Liver (tissue), 9 donors: ENCODE results near the gene DNAJC12. TPM values are rescaled to one million over a fixed set of nuclear protein-coding genes. Genes with fewer than 3 reads are reported as not detected.

Experiments
- DNase-seq: peaks from one replicate; pipeline ENCODE4 v3.0.0-alpha.2; 2017; ENCODE audit warnings: low spot score
- H3K27ac ChIP-seq, 2 donors: one replicate each; pipeline ENCODE4 v1.7.0; 2013; ENCODE audit warnings: inconsistent platforms in 2 of 2, low read length in 2 of 2, control low read depth in 1 of 2, low read depth in 1 of 2, mild to moderate bottlenecking in 1 of 2
- H3K27me3 ChIP-seq, 4 donors: one replicate each; pipeline versions ENCODE4 v1.6.1 to v1.7.0; 2013; ENCODE audit warnings: low read length in 3 of 4, inconsistent platforms in 1 of 4, mild to moderate bottlenecking in 1 of 4, moderate library complexity in 1 of 4; ENCODE audit not compliant: control insufficient read depth in 4 of 4, insufficient read depth in 4 of 4
- H3K36me3 ChIP-seq, 4 donors: one replicate each; pipeline versions ENCODE4 v1.6.1 to v1.7.0; 2013; ENCODE audit warnings: low read length in 3 of 4, mild to moderate bottlenecking in 3 of 4, low read depth in 1 of 4, moderate library complexity in 1 of 4; ENCODE audit not compliant: control insufficient read depth in 4 of 4, insufficient read depth in 3 of 4
- H3K4me1 ChIP-seq, 4 donors: one replicate each; pipeline versions ENCODE4 v1.6.1 to v1.7.0; 2013; ENCODE audit warnings: low read length in 3 of 4, mild to moderate bottlenecking in 3 of 4, moderate library complexity in 1 of 4; ENCODE audit not compliant: control insufficient read depth in 4 of 4, insufficient read depth in 4 of 4
- H3K4me3 ChIP-seq, 3 donors: one replicate each; pipeline versions ENCODE4 v1.6.1 to v1.7.0; 2013; ENCODE audit warnings: low read length in 3 of 3, control low read depth in 1 of 3, low read depth in 1 of 3, mild to moderate bottlenecking in 1 of 3
- H3K9ac ChIP-seq, 2 donors: one replicate each; pipeline ENCODE4 v1.7.0; 2013; ENCODE audit warnings: low read length in 2 of 2, mild to moderate bottlenecking in 2 of 2, moderate library complexity in 2 of 2, control low read depth in 1 of 2, low read depth in 1 of 2
- H3K9me3 ChIP-seq, 4 donors: one replicate each; pipeline versions ENCODE4 v1.6.1 to v1.7.0; 2013; ENCODE audit warnings: low read length in 3 of 4; ENCODE audit not compliant: control insufficient read depth in 4 of 4
- EGR1 ChIP-seq, 2 donors: IDR thresholded peaks; 2 replicates each; pipeline ENCODE4 v1.6.1; 2016 to 2018; ENCODE audit warnings: antibody characterized with exemption in 2 of 2, low read depth in 2 of 2
- FOXA1 ChIP-seq: IDR thresholded peaks from 2 replicates; pipeline ENCODE4 v1.6.1; 2016; ENCODE audit warnings: antibody characterized with exemption
- GABPA ChIP-seq, 2 donors: IDR thresholded peaks in 1 of 2; conservative IDR thresholded peaks in 1 of 2; 2 replicates each; pipeline ENCODE4 v1.6.1; 2016; ENCODE audit warnings: antibody characterized with exemption in 2 of 2, mild to moderate bottlenecking in 1 of 2, moderate library complexity in 1 of 2
- HNF4A ChIP-seq, 2 donors: conservative IDR thresholded peaks; 2 replicates each; pipeline ENCODE4 v1.6.1; 2016; ENCODE audit warnings: antibody characterized with exemption in 2 of 2, mild to moderate bottlenecking in 2 of 2
- HNF4G ChIP-seq: IDR thresholded peaks from 2 replicates; pipeline ENCODE4 v1.6.1; 2016; ENCODE audit warnings: antibody characterized with exemption
- JUND ChIP-seq, 2 donors: IDR thresholded peaks; 2 replicates each; pipeline ENCODE4 v1.6.1; 2016; ENCODE audit warnings: antibody characterized with exemption in 2 of 2
- MAX ChIP-seq: IDR thresholded peaks from 2 replicates; pipeline ENCODE4 v1.6.1; 2016; ENCODE audit warnings: antibody characterized with exemption
- NR2F2 ChIP-seq: IDR thresholded peaks from 2 replicates; pipeline ENCODE4 v1.6.1; 2016; ENCODE audit warnings: antibody characterized with exemption
- RXRA ChIP-seq, 2 donors: IDR thresholded peaks; 2 replicates each; pipeline ENCODE4 v1.6.1; 2017 to 2018; ENCODE audit warnings: antibody characterized with exemption in 2 of 2, mild to moderate bottlenecking in 1 of 2
- TAF1 ChIP-seq: conservative IDR thresholded peaks from 2 replicates; pipeline ENCODE4 v1.6.1; 2016; ENCODE audit warnings: antibody characterized with exemption, mild to moderate bottlenecking
- YY1 ChIP-seq: IDR thresholded peaks from 2 replicates; pipeline ENCODE4 v1.6.1; 2016; ENCODE audit warnings: antibody characterized with exemption, mild to moderate bottlenecking
- WGBS: extraction: QIAGEN DNeasy Blood & Tissue Kit; methylation state at CpG from one replicate; pipeline ENCODE4 v1.1.7; 2013; 5-methylcytosine and 5-hydroxymethylcytosine counted together
- polyA plus RNA-seq, 2 donors: library from polyadenylated mRNA; stranded (reverse) in 1 of 2; unstranded in 1 of 2; fragments of 200-250 nt in 1 of 2; fragments of >200 nt in 1 of 2; fragmentation: Nextera tagmentation in 1 of 2; extraction: Ambion mirVana in 1 of 2; gene quantifications; one replicate each; pipeline versions ENCODE4 v1.2.1 to v1.2.3, GENCODE V29; 2013 to 2015
- total RNA-seq, 2 donors: library from RNA; depleted of rRNA; stranded (reverse); fragments of >200 nt; gene quantifications; one replicate each; pipeline ENCODE4 v1.2.3, GENCODE V29; 2014
- TF ChIP-seq, protein P1 (sequence below): IDR thresholded peaks from 2 replicates; pipeline ENCODE4 v1.6.1; 2016; ENCODE audit warnings: antibody characterized with exemption
- donor health status: healthy.
- donor health status: healthy.
- donor health status: healthy.
- donor health status: healthy.
- donor health status: healthy.

The DNAJC12 gene
- total and polyA plus RNA-seq, 4 donors: 16.4 to 51.3 (median 32.8) TPM

GRCh38 chr10:67803588-67804394 lies 34.2 kb downstream of the DNAJC12 start (continued):
- TF ChIP-seq MAX: peak; percentile 73
- TF ChIP-seq, protein P1, sequence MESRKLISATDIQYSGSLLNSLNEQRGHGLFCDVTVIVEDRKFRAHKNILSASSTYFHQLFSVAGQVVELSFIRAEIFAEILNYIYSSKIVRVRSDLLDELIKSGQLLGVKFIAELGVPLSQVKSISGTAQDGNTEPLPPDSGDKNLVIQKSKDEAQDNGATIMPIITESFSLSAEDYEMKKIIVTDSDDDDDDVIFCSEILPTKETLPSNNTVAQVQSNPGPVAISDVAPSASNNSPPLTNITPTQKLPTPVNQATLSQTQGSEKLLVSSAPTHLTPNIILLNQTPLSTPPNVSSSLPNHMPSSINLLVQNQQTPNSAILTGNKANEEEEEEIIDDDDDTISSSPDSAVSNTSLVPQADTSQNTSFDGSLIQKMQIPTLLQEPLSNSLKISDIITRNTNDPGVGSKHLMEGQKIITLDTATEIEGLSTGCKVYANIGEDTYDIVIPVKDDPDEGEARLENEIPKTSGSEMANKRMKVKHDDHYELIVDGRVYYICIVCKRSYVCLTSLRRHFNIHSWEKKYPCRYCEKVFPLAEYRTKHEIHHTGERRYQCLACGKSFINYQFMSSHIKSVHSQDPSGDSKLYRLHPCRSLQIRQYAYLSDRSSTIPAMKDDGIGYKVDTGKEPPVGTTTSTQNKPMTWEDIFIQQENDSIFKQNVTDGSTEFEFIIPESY: peak; percentile 89

DNA sequence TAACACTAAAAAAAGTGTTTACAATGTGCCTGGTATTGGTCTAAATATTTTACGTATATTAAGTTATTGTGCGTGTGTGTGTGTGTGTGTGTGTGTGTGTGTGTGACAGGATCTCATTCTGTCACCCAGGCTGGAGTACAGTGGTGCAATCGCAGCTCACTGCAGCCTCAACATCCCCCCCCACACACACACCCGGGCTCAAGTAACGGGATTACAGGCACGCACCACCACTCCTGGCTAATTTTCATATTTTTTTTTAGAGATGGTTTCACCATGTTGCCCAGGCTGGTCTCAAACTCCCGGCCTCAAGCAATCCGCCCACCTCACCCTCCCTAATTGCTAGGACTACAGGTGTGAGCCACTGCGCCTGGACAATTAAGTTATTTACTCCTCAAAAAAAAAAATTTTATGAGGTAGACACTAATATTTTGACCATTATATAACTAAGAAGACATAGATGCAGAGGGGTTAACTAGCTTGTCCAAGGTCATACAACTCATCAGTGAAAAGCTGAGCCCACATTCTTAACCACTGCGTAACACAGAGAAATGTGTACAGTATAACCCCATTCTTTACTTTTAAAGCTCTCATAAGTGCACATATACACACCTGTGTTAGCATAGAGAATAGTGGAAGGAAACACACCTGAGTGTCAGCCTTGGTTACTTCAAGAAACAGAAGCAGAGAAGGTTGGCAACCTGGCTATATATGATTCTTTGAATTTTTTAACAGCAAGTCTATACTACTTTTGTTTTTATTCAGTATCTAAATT lies 35.0 kb downstream of the DNAJC12 start:
- peak overlapping the region; percentile 27 to 64 for H3K27ac ChIP-seq
- DNase-seq: no peak
- H3K9ac ChIP-seq: no peak overlapping the region
- H3K4me1 ChIP-seq: peaks cover 11 to 49% (median 31%) of the 10 kb centered on the region in 4 donors
- 40% methylated on average over 10 of the region's 10 CpGs for WGBS
- no peaks in the 10 kb centered on the region for H3K36me3 ChIP-seq
- no peaks in the 10 kb centered on the region for H3K9me3 ChIP-seq
- TF ChIP-seq HNF4A (conservative IDR thresholded peaks at IDR 0.05) (peak; percentile 11 to 12), MAX (no peak), FOXA1 (no peak), TAF1 (no peak), RXRA (IDR thresholded peaks at IDR 0.05) (no peak), JUND (IDR thresholded peaks at IDR 0.05) (no peak)
- TF ChIP-seq, protein P1: no peak
- no peaks in the 10 kb centered on the region for H3K27me3 ChIP-seq
- peak overlapping the region in 1 of 3 donors; percentile 32 for H3K4me3 ChIP-seq

DNA sequence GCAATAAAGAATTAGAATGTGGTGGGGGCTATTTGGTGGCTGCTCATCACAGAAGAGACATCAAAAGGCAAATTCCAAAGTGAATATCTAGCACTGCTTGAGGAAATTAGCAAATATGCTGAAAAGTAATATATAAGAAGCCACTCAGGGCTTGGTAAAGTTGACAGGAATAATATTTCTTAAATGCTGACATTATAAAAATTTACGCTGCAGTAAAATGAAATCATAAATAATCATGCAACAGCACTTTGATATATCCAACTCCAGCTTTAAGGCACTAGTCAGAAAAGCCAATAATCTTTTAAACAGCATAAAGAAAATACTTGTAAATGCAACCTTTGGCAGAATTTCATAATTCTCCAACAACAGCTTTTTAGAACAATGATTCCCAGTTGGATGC lies 36.9 kb downstream of the DNAJC12 start:
- no peaks in the 10 kb centered on the region for H3K36me3 ChIP-seq
- no peaks in the 10 kb centered on the region for H3K27me3 ChIP-seq
- DNase-seq: no peak
- peak overlapping the region; percentile 75 to 80 for H3K27ac ChIP-seq
- no peak overlapping the region for H3K4me3 ChIP-seq
- 95% methylated on average over 1 of the region's 1 CpG for WGBS
- H3K9me3 ChIP-seq: no peaks in the 10 kb centered on the region
- H3K4me1 ChIP-seq: peaks cover 9 to 49% (median 31%) of the 10 kb centered on the region in 4 donors
- TF ChIP-seq HNF4A (conservative IDR thresholded peaks at IDR 0.05): no peak
- TF ChIP-seq GABPA (IDR thresholded peaks at IDR 0.05 in 1 of 2, conservative IDR thresholded peaks at IDR 0.05 in 1 of 2): no peak
- TF ChIP-seq NR2F2: no peak
- no peak for TF ChIP-seq EGR1 (IDR thresholded peaks at IDR 0.05; ENCODE audit: low read depth in 2 of 2)
- TF ChIP-seq YY1: no peak
- TF ChIP-seq, protein P1: no peak
- TF ChIP-seq FOXA1: no peak
- TF ChIP-seq TAF1: no peak
- no peak for TF ChIP-seq HNF4G
- no peak for TF ChIP-seq MAX
- H3K9ac ChIP-seq: no peak overlapping the region
